Hepatocyte (in vitro differentiated cells): ENCODE results near the gene CORIN. TPM values are rescaled to one million over a fixed set of nuclear protein-coding genes. Genes with fewer than 3 reads are reported as not detected.

Experiments used
- DNase-seq: peaks from one replicate; pipeline ENCODE4 v3.0.0-alpha.2; 2016; ENCODE audit warnings: low spot score
- H2AFZ ChIP-seq: fragments of 200-600 bp; sonication (generic); 2 replicates; pipeline ENCODE4 v1.6.0; 2016; ENCODE audit warnings: antibody characterized with exemption, mild to moderate bottlenecking
- H3K27ac ChIP-seq: fragments of 200-600 bp; sonication (generic); 2 replicates; pipeline ENCODE4 v1.5.1; 2016; ENCODE audit warnings: mild to moderate bottlenecking
- H3K27me3 ChIP-seq: fragments of 200-600 bp; sonication (generic); 2 replicates; pipeline ENCODE4 v1.6.1; 2016
- H3K36me3 ChIP-seq: fragments of 200-600 bp; sonication (generic); replicated peaks from 2 replicates; pipeline ENCODE4 v1.5.1; 2016; ENCODE audit warnings: low read depth; ENCODE audit not compliant: insufficient read depth
- H3K4me1 ChIP-seq: fragments of 200-600 bp; sonication (generic); 2 replicates; pipeline ENCODE4 v1.5.1; 2016; ENCODE audit warnings: mild to moderate bottlenecking, moderate library complexity; ENCODE audit not compliant: insufficient read depth
- H3K4me2 ChIP-seq: fragments of 200-600 bp; sonication (generic); 2 replicates; pipeline ENCODE4 v1.6.0; 2016
- H3K4me3 ChIP-seq: fragments of 200-600 bp; sonication (generic); 2 replicates; pipeline ENCODE4 v1.5.1; 2016; ENCODE audit warnings: mild to moderate bottlenecking
- H3K79me2 ChIP-seq: fragments of 200-600 bp; sonication (generic); 2 replicates; pipeline ENCODE4 v1.6.0; 2017; ENCODE audit warnings: mild to moderate bottlenecking
- H3K9me2 ChIP-seq: fragments of 200-600 bp; sonication (generic); replicated peaks from 2 replicates; pipeline ENCODE4 v1.6.0; 2017; ENCODE audit warnings: mild to moderate bottlenecking; ENCODE audit not compliant: insufficient read depth
- H3K9me3 ChIP-seq: fragments of 200-600 bp; sonication (generic); 2 replicates; pipeline ENCODE4 v1.5.1; 2016; ENCODE audit warnings: low read depth, mild to moderate bottlenecking
- H4K20me1 ChIP-seq: fragments of 200-600 bp; sonication (generic); 2 replicates; pipeline ENCODE4 v1.6.0; 2016; ENCODE audit warnings: mild to moderate bottlenecking; ENCODE audit not compliant: insufficient read depth, poor library complexity, severe bottlenecking
- EZH2 ChIP-seq: fragments of 200-600 bp; sonication (generic); IDR thresholded peaks from 2 replicates; pipeline ENCODE4 v1.6.1; 2016; ENCODE audit warnings: antibody characterized with exemption, mild to moderate bottlenecking, borderline replicate concordance
- EZH2phosphoT487 ChIP-seq: fragments of 200-600 bp; sonication (generic); IDR thresholded peaks from one replicate; pipeline ENCODE4 v1.6.1; 2018; ENCODE audit warnings: antibody characterized with exemption, mild to moderate bottlenecking, low read depth, moderate library complexity; ENCODE audit not compliant: unreplicated experiment, severe bottlenecking
- WGBS: methylation state at CpG from one replicate; pipeline ENCODE4 v1.1.6; 2016; ENCODE audit warnings: low lambda C conversion rate; ENCODE audit errors: missing lambda C conversion rate; 5-methylcytosine and 5-hydroxymethylcytosine counted together
- polyA plus RNA-seq: library from polyadenylated mRNA; unstranded; fragments of >200 nt; fragmentation: Nextera tagmentation; extraction: Ambion mirVana; gene quantifications from 2 replicates; pipeline ENCODE4 v1.2.1, GENCODE V29; 2016
- total RNA-seq: library from RNA; depleted of rRNA; stranded (reverse); fragments of >200 nt; gene quantifications from 2 replicates; pipeline ENCODE4 v1.2.3, GENCODE V29; 2014
- TF ChIP-seq, protein P1 (sequence below): fragments of 200-600 bp; sonication (generic); IDR thresholded peaks from 2 replicates; pipeline ENCODE4 v1.5.1; 2016; ENCODE audit warnings: antibody characterized with exemption, mild to moderate bottlenecking; ENCODE audit not compliant: poor library complexity

Gene CORIN, protein sequence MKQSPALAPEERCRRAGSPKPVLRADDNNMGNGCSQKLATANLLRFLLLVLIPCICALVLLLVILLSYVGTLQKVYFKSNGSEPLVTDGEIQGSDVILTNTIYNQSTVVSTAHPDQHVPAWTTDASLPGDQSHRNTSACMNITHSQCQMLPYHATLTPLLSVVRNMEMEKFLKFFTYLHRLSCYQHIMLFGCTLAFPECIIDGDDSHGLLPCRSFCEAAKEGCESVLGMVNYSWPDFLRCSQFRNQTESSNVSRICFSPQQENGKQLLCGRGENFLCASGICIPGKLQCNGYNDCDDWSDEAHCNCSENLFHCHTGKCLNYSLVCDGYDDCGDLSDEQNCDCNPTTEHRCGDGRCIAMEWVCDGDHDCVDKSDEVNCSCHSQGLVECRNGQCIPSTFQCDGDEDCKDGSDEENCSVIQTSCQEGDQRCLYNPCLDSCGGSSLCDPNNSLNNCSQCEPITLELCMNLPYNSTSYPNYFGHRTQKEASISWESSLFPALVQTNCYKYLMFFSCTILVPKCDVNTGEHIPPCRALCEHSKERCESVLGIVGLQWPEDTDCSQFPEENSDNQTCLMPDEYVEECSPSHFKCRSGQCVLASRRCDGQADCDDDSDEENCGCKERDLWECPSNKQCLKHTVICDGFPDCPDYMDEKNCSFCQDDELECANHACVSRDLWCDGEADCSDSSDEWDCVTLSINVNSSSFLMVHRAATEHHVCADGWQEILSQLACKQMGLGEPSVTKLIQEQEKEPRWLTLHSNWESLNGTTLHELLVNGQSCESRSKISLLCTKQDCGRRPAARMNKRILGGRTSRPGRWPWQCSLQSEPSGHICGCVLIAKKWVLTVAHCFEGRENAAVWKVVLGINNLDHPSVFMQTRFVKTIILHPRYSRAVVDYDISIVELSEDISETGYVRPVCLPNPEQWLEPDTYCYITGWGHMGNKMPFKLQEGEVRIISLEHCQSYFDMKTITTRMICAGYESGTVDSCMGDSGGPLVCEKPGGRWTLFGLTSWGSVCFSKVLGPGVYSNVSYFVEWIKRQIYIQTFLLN
- total RNA-seq = 0.40 and 0.64 TPM in 2 replicates
- 0.13 TPM in 1 of 2 replicates, not detected in the other for polyA plus RNA-seq

DNA sequence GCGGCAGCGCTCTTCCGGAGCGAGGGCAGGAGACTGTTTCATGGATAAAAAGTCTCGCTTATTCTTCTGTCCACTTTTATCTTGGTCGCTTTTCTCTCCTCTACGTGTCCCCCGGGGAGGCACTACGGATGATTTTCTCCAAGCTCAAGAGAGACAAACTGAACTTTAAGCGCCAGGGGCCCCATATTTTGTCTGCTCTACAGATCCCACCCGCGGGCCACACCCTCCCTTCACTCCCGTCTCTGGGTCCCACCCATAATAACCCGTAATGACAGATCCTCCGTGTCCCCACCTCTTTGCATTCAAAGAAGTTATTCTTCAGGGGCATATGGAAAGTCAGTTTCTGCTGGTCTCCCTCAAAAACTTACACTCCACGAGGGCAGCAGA lies at the start of gene CORIN:
TSS of gene CORIN (minus strand) at position 160 of the 387 bp plus-strand sequence. CDS start at position 42, 118 bp downstream.
- Histone ChIP-seq H3K79me2 (no peaks in the 10 kb centered on the region), H2AFZ (peak within 1 kb of the TSS; percentile 50), H4K20me1 (no peaks in the 10 kb centered on the region), H3K36me3 (no peaks in the 10 kb centered on the region), H3K4me1 (peaks cover 13% of the 10 kb centered on the region), H3K4me3 (peak within 1 kb of the TSS; percentile 71), H3K27me3 (no peaks in the 10 kb centered on the region), H3K4me2 (peak within 1 kb of the TSS; percentile 99), H3K9me2 (no peaks in the 10 kb centered on the region), H3K27ac (no peak within 1 kb of the TSS), H3K9me3 (peaks cover 4% of the 10 kb centered on the region)
- no peak for TF ChIP-seq EZH2
- TF ChIP-seq, protein P1, sequence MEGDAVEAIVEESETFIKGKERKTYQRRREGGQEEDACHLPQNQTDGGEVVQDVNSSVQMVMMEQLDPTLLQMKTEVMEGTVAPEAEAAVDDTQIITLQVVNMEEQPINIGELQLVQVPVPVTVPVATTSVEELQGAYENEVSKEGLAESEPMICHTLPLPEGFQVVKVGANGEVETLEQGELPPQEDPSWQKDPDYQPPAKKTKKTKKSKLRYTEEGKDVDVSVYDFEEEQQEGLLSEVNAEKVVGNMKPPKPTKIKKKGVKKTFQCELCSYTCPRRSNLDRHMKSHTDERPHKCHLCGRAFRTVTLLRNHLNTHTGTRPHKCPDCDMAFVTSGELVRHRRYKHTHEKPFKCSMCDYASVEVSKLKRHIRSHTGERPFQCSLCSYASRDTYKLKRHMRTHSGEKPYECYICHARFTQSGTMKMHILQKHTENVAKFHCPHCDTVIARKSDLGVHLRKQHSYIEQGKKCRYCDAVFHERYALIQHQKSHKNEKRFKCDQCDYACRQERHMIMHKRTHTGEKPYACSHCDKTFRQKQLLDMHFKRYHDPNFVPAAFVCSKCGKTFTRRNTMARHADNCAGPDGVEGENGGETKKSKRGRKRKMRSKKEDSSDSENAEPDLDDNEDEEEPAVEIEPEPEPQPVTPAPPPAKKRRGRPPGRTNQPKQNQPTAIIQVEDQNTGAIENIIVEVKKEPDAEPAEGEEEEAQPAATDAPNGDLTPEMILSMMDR = no peak
- no peak for TF ChIP-seq EZH2phosphoT487
- WGBS = 6% methylated on average over 16 of the region's 16 CpGs
- DNase-seq = no peak

DNA sequence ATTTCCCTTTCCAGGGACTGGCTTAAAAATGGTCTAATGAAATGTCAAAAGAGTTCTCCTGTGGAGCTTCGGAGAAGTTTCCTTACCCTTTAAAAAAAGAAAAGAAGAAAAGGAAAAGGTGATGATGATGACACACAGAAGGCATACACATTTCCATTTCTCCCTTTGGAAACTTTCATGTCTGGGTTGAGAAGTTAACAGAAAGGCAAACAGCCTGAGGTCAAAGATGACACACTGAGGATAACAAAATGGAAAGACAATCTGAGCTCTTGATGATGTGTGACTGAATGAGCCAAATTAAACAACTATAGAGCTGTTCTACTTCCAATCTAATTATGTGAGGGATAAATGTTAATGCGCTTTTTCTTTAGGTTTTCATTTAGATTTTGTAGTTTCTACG lies 44.4 kb upstream of the CORIN start:
- H3K79me2 ChIP-seq = no peaks in the 10 kb centered on the region
- no peaks in the 10 kb centered on the region for H3K9me3 ChIP-seq
- H4K20me1 ChIP-seq = no peaks in the 10 kb centered on the region
- H3K9me2 ChIP-seq = no peaks in the 10 kb centered on the region
- TF ChIP-seq EZH2phosphoT487 (no peak), EZH2 (no peak)
- TF ChIP-seq, protein P1 = no peak
- H3K36me3 ChIP-seq = peaks cover 6% of the 10 kb centered on the region
- H3K4me2 ChIP-seq = no peak overlapping the region
- H3K4me3 ChIP-seq = no peak overlapping the region
- peaks cover 6% of the 10 kb centered on the region for H3K4me1 ChIP-seq
- no peak overlapping the region for H2AFZ ChIP-seq
- H3K27ac ChIP-seq = no peak overlapping the region
- 90% methylated on average over 3 of the region's 3 CpGs for WGBS
- no peaks in the 10 kb centered on the region for H3K27me3 ChIP-seq
- DNase-seq = no peak

DNA sequence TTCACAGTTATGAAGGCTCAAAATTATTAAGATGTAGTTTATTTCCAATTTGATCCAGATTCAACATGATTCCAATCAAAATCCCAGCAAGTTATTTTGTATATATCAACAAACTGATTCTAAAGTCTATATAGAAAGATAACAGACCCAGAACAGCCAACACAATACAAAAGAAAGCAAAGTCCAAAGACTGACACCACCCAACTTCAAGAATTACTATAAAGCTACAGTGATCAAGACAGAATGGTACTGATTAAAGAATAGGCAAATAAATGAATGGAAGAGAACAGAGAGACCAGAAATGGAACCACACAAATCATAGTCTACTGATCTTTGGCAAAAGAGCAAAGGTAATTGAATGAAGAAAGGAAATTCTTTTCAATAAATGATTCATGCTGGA lies 41.6 kb upstream of the CORIN start:
- Histone ChIP-seq H3K4me1 (peaks cover 6% of the 10 kb centered on the region), H3K27ac (no peak overlapping the region), H3K4me2 (no peak overlapping the region), H3K79me2 (no peaks in the 10 kb centered on the region), H3K9me2 (no peaks in the 10 kb centered on the region), H3K4me3 (no peak overlapping the region), H3K9me3 (no peaks in the 10 kb centered on the region), H2AFZ (no peak overlapping the region), H3K27me3 (no peaks in the 10 kb centered on the region), H3K36me3 (peaks cover 6% of the 10 kb centered on the region), H4K20me1 (no peaks in the 10 kb centered on the region)
- no peak for TF ChIP-seq EZH2phosphoT487
- no peak for TF ChIP-seq EZH2
- TF ChIP-seq, protein P1 = no peak
- DNase-seq = no peak
